Upper lobe of left lung (tissue), 4 donors: ENCODE measurements around the gene ALLC.

Source experiments
- EP300 ChIP-seq, 4 donors: sonication (generic); formaldehyde crosslinking; IDR thresholded peaks; one replicate each; pipeline ENCODE4 v1.5.1; 2017; ENCODE audit warnings: antibody characterized with exemption in 4 of 4, control low read depth in 2 of 4
- POLR2A ChIP-seq, 4 donors: fragments of 450-650 bp; IDR thresholded peaks; one replicate each; pipeline ENCODE4 v1.5.1; 2016 to 2017; ENCODE audit warnings: antibody characterized with exemption in 4 of 4, mild to moderate bottlenecking in 2 of 4
- POLR2AphosphoS5 ChIP-seq, 2 donors: sonication (generic); formaldehyde crosslinking; IDR thresholded peaks; one replicate each; pipeline ENCODE4 v1.5.1; 2017; ENCODE audit warnings: antibody characterized with exemption in 2 of 2
- TF ChIP-seq, protein P1 (sequence below), 6 experiments: fragments of 450-650 bp in 4 of 6; fragments of 200-600 bp in 2 of 6; sonication (generic) in 2 of 6; IDR thresholded peaks; one replicate each; pipeline ENCODE4 v1.5.1; 2016 to 2019; ENCODE audit warnings: antibody characterized with exemption in 6 of 6

DNA sequence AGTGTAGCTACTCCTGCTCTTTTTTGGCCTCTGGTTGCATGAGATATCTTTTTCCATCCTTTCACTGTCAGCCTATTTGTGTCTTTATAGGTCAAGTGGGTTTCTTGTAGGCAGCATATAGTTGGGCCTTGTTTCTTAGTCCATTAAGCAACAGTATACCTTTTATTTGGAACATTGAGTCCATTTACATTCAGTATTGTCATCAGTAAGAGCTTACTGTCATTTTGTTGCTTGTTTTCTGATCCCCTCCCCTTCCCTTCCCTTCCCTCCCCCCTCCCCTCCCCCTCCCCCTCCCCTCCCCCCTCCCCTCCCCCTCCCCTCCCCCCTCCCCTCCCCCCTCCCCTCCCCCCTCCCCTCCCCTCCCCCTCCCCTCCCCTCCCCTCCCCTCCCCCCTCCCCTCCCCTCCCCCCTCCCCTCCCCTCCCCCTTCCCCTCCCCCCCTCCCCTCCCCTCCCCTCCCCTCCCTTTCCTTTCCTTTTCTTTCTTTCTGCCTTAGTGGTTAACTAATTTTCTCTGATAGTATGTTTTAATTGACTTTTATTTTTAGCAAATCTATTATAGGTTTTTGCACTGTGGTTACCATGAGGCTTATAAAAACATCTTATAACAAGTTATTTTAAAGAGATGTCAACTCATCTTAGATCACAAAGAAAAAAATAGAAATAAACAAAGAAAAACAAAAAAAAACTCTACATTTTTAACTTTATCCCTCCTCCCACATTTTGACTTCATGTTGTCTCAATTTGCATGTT, 32.2 kb downstream of the ALLC start:
- TF ChIP-seq, protein P1, sequence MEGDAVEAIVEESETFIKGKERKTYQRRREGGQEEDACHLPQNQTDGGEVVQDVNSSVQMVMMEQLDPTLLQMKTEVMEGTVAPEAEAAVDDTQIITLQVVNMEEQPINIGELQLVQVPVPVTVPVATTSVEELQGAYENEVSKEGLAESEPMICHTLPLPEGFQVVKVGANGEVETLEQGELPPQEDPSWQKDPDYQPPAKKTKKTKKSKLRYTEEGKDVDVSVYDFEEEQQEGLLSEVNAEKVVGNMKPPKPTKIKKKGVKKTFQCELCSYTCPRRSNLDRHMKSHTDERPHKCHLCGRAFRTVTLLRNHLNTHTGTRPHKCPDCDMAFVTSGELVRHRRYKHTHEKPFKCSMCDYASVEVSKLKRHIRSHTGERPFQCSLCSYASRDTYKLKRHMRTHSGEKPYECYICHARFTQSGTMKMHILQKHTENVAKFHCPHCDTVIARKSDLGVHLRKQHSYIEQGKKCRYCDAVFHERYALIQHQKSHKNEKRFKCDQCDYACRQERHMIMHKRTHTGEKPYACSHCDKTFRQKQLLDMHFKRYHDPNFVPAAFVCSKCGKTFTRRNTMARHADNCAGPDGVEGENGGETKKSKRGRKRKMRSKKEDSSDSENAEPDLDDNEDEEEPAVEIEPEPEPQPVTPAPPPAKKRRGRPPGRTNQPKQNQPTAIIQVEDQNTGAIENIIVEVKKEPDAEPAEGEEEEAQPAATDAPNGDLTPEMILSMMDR (IDR thresholded peaks at IDR 0.05), result no peak
- TF ChIP-seq EP300 (IDR thresholded peaks at IDR 0.05) (no peak), POLR2A (IDR thresholded peaks at IDR 0.05) (no peak), POLR2AphosphoS5 (IDR thresholded peaks at IDR 0.05) (no peak)
